Stimulated activated CD4-positive, alpha-beta T cell treated with anti-CD3 and anti-CD28 coated beads, Interleukin-1b, Interleukin-23, amount 100 ng/mL, for 4 hours (primary cell): Measurements from ENCODE around the gene CNOT6.
"Not testable (repeated sequence)": the region's sequence is repeated elsewhere in the genome, so short reads cannot be mapped to it uniquely, and the experiment has no call there.

ENCODE experiments used
- DNase-seq, 2 donors: peaks; one replicate each; pipeline ENCODE4 v3.0.0-alpha.2; 2020; ENCODE audit warnings: low read depth in 2 of 2

CNOT6 gene

GRCh38 chr5:180470966-180471582 is 23.1 kb upstream of the CNOT6 start:
- DNase-seq = peak; percentile 29 to 49

DNA sequence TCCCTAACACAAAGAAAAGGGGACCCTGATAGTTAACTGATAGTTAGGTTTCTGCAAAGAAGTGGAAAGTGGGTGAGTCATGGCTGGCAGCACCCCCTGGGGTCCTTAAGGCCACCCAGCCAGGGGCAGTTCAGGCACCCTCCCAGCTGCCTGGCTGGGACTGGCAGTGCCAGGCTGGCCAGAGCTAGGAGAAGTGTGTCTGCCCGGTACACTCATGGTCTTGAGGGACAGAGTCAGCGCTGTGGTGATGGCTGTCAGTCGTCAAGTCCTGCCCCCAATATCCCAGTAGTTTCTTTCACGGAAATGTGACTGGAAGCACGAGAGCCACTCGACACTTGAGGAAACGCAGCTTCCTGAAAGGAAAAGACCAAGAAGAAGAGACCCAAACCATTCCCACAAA is 22.3 kb upstream of the CNOT6 start:
- no peak for DNase-seq

- DNase-seq = no peak
Measured at GRCh38 chr5:180472269-180472668, 21.9 kb upstream of the CNOT6 start.

GRCh38 chr5:180473386-180473785 is 20.8 kb upstream of the CNOT6 start:
- not testable (repeated sequence) for DNase-seq

GRCh38 chr5:180474569-180474968 is 19.6 kb upstream of the CNOT6 start:
- DNase-seq = no peak

DNA sequence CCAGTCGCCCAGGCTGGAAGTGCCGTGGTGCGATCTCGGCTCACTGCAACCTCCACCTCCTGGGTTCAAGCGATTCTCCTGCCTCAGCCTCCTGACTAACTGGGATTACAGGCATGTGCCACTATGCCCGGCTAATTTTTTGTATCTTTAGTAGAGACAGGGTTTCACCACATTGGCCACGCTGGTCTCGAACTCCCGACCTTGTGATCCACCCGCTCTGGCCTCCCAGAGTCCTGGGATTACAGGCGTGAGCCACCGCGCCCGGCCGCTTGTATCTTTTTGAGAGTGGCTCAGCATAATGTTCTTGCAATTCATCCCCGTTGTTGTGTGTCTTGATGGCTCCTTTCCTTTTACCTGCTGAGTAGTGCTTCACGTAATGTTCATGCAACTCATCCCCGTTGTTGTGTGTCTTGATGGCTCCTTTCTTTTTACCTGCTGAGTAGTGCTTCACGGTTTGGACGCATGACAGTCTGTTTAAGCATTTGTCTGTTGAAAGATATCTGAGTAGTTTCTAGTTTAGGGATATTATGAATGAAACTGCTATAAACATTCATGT is 18.1 kb upstream of the CNOT6 start:
- DNase-seq = not testable (repeated sequence)

GRCh38 chr5:180484813-180485212 is 9.4 kb upstream of the CNOT6 start:
- no peak for DNase-seq

- no peak for DNase-seq
Measured at GRCh38 chr5:180486636-180487149, 7.5 kb upstream of the CNOT6 start.

GRCh38 chr5:180487556-180487955 is 6.6 kb upstream of the CNOT6 start:
- DNase-seq = no peak

DNA sequence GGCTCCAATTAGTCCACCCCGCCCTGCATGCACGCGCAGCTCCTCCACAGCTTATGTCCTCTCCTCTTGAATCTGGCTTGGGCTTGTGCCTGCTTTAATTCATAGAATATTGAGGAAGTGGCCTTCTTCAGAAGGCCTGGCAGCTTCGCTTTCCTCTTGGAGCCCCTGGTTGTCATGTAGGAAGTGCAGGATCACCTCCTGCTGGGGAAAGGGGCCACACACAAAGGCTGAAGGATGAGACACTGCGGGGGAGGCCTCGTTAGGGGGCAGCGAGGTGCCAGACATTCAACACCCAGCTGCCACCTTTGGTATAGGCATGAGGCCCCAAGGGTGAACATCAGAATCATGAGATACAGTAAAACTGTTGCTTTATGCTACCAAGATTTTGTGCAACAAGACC is 2.7 kb upstream of the CNOT6 start:
- DNase-seq = no peak

GRCh38 chr5:180492226-180492903 is 1.8 kb upstream of the CNOT6 start:
- no peak for DNase-seq

DNA sequence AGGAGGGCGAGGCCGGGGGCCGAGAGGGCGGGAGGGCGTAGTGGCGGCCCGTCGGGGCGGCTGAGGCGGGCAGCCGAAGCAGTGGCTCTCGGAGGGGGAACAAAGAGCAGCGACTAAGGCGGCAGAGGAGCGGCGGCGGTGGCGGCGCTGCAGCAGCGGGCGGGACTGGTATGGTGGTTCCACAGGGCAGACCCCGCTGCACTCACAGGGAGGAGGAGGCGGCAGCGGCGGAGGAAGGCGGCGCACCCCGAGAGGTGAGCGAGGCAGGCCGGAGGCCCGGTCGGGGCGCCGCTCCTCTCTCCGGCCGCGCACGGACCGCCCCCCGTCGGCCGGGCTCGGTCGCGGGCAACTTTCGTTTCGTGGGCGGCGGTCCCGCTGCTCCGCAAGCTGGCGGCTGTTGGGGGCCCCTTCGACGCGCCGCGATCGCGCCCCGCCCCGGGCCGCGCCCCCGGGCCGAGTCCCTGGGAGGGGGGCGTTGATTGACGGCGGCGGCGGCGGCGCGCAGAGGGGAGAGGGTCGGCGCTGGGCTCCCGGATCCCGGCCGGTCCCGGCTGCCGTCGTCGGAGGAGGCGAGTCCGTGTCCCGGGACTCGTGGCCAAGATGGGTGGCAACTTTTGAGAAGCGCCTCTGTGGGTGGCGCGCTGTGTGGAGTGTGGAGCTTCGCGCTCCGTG is 467 bp downstream of the CNOT6 start:
- DNase-seq = peak; percentile 17 to 37

DNA sequence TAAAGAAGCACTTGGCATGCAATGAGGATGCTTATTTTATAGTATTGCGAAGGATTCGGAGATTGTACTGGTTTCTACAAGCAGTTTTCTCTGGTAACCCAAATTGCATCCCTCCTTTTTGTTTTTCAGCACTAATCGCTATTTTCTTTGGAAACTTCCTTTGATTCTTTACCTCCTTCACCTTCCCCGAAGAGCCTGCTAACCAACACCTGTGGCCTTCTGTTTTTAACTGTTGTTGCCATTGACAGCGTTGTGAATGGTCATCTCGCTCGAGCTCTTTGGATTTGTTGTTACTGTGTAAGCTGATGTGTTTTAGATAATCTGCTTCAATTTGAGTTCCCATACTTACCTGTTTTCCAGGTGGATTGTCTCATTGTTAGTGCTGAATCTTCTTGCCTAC is 1.1 kb downstream of the CNOT6 start:
- no peak for DNase-seq

DNA sequence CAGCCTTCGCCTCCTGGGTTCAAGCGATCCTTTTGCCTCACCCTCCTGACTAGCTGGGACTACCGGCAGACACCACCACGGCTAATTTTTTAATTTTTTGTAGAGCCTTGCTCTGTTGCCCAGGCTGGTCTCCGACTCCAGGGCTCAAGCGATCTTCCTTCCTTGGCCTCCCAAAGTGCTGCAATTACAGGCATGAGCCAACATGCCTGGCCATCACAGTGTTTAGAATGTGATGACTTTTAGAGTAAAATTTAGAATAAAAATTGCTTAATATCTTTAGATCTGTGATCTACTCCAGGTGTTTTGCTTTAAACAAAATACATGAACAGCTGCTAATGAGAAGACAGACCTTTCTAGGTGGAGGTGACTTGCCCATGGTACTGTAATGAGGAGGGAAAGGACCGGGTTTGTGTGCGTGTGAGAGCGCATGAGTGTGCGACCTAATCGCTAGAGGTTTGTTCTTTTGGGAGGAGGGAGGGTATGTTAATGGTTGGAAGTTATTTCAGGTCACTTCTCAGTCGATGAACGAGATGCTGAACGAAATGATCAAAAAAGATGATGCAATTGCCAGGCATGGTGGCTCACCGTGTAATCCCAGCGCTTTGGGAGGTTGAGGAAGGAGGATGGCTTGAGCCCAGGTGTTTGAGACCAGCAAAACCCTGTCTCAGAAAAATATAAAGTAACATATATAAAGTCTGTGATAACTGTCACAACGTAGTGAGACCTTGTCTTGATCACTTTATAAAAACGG is 2.0 kb downstream of the CNOT6 start:
- no peak for DNase-seq

- DNase-seq = not testable (repeated sequence)
Measured at GRCh38 chr5:180496806-180497205, 2.6 kb downstream of the CNOT6 start.

DNA sequence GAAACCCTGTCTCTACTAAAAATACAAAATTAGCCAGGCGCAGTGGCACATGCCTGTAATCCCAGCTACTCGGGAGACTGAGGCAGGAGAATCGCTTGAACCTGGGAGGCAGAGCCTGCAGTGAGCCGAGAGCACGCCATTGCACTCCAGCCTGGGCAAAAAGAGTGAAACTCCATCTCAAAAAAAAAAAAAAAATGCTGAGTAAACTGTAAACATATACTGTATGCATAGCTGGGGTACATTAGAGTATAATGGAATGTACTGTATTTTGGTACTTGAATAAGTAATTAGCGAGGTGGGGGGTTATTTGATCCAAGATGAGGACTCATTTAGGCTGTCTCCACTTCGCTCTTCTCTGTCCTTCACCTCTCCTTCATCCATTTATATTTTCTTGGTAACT is 3.7 kb downstream of the CNOT6 start:
- DNase-seq = not testable (repeated sequence)

DNA sequence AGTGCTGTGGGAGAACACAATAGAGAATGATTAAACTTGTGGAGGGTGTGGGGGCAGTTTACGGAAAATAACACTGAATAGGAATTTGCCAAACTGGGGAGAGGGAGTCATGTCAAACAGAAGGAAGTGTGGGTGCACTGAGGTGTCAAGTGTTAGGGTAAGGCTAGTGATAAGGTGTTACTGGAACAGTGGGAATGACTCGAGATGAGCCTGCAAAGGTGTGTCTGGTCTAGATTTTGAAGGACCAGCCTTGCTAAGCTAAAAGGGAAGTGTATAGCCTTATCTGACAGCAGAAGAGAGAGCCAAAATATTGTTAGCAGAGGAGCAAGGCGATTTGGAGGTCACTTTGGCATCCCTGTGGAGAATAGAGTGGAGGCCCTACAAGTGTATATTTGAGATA is 4.2 kb downstream of the CNOT6 start:
- no peak for DNase-seq

DNA sequence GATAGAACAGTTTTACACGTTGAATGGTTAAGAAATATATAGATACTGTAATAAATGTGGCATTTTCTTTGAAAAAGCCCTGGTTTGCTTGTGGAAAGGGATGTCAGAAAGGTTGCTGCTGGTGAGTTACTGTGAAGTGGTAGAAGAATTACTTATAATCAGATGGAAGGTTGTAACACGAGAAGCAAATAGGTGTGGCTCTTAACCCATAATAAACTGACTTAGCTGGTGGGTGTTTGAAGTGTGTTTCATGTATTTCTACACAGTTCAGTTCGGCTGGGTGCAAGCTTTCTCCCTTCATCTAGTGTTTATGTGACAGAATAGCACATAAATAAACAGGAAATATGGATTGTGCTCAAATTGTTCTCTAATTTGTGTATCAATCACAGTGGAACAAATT is 5.5 kb downstream of the CNOT6 start:
- DNase-seq = no peak

GRCh38 chr5:180500300-180500699 is 6.1 kb downstream of the CNOT6 start:
- not testable (repeated sequence) for DNase-seq

DNA sequence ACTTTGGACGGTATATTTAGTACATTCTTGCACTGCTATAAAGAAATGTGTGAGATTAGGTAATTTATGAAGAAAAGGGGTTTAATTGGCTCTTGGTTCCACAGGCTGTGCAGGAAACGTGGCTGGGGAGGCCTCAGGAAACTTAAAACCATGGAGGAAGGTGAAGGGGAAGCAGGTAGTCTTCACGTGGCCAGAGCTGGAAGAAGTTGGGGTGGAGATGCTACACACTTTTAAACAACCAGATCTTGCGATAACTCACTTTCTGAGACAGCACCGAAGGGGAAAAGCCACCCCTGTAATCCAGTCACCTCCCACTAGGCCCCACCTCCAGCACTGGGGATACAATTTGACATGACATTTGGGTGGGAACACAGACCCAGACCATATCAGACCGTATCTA is 13.5 kb downstream of the CNOT6 start:
- DNase-seq = no peak

DNA sequence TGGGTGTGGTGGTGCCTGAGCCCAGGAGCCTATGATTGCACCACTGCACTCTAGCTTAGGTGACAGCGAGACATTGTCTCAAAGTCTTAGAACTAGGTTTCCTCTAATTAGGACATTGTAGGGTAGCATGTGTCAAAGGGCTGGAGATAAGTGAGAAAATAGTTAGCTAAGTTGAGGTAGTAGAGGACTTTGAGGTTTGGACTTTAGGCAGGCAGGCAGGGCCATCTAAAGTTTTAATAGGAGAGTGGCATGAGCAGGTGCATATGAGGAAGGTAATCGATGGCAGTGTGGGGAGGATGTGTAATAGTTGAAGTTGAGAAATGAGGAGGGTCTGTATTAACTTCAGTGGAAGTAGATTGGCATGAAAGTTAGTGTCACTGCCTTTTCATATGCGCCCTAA is 21.1 kb downstream of the CNOT6 start:
- no peak for DNase-seq

- DNase-seq = not testable (repeated sequence)
Measured at GRCh38 chr5:180515974-180516373, 21.8 kb downstream of the CNOT6 start.
